Measurements from ENCODE around the gene ZNF684.
"Not testable (repeated sequence)": the region's sequence is repeated elsewhere in the genome, so short reads cannot be mapped to it uniquely, and the experiment has no call there.

The ZNF684 gene

DNA sequence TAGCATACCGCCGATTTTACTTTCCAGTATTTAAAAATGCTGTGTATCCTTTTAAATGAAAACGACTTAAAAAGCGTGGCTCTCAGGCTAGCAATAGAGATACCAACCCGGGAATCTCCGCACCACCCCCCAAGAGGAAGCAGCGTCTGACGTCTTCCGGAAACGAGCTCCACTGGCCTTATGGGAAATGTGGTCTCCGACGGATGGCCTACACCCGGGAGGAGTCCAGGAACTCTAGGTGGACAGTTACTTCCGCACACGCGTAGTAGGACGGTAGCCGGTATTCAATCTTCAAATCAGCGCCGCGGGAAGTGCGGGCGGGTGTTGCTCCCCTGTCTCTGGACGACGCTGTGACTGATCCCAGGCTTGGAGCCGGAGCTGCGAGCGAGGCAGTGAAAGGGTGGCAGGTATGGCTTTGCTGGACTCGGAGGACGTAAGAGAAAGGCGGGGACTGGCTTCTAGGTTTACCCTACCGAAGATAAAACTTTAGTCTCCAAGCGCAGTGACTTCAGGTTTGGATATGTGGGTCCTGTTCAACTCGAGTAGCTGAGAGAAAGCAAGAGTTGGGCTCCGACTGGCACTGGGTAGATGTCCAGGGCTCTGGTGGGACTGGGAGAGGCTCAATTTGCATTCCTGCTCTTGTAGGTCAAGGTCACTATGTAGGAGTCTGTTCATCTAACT lies at the start of gene ZNF684:
ZNF684 (plus strand) TSS at position 257 of the 681 bp plus-strand sequence. CDS start 1,530 bp downstream, outside the sequence.
- peak; percentile 97 for DNase-seq (ENCODE audit: low spot score)

DNA sequence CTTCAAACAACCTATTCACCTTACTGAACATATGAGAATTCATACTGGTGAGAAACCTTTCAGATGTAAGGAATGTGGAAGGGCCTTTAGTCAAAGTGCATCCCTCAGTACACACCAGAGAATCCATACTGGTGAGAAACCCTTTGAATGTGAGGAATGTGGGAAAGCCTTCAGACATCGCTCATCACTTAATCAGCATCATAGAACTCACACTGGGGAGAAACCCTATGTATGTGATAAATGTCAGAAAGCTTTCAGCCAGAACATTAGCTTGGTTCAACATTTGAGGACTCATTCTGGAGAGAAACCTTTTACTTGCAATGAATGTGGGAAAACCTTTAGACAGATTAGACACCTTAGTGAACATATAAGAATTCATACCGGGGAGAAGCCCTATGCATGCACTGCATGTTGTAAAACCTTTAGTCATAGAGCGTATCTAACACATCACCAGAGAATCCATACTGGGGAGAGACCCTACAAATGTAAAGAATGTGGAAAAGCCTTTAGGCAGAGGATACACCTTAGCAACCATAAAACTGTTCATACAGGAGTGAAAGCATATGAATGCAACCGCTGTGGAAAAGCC lies 36.0 kb upstream of the ZNF684 start:
- no peak for DNase-seq (ENCODE audit: low spot score)

DNA sequence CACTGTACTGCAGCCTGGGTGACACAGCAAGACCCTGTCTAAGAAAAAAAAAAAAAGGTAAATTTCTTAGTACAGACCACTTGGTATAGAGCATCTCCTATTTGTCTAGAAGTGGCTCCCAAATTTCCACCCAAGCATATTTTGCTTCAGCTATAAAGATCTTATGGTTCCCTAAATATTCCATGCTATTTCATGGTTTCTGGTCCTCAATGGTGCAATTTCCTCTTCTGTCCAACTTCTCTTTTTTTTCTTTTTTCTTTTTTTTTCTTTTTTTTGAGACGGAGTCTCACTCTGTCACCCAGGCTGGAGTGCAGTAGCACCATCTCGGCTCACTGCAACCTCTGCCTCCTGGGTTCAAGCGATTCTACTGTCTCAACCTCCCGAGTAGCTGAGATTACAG lies 28.8 kb upstream of the ZNF684 start:
- not testable (repeated sequence) for DNase-seq (ENCODE audit: low spot score)

DNA sequence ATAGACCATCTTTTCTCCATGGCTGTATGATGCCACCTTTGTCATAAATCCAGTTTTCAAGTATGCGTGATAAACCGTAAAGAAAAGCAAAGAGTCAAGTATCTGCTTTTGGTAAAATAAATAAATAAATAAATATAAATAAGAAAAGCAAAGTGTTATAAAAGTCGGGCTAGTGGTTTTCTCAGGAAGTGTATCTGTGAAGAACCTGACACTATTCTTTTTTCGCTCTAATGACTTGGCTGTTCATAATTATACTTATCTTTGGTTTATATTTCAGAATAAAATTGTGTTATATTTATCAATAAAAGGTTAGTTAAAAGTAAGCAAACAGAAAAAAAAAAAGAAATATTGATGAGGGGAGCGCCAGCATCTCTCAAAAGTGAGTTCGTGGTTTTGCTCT lies 23.5 kb upstream of the ZNF684 start:
- no peak for DNase-seq (ENCODE audit: low spot score)

DNA sequence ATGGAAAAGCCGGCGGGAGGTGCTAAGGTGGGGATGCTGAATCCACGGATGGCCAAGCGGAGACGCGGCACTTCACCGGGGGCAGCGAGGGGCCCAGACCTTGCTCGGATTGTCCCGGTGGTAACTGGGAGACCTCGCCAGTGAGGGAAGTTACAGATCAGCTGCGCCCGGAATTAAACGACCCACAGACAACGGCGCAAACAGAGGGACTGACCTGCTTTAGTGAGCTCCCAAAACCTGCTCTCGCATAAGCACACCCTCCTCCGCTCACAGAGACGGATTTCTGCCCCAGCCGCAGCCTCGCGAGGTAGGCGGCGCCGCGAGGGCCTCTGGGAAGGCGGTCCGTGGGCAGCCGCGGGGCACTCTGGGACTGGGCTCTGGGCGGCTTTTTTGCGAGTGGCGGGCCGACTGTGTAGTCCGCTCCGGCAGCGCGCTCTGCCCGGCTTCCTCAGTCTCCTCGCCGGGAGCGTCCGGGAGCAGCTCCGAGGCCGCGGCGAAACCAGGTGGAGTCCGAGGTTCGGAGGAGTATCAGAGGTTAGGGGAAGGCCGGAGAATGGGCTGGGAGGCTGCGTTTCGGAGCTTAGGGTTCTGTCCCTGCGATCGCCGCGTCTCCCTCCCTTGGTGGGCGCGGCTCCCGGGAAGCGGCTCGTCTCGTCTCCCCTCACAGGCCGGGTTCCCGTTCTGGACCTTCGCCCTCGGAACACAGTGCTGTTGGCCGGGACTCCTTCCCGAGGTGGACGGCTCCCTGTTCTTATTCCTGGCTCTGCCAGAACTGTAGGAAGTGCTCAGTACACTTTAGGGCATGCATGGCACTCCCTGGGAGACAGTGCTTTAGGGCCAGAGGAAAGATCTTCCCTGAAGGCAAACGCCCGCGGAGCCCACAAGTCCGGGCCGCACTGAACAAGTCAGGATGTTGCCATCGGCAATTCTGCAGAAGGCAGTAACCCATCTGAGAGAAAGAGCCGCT lies 22.8 kb upstream of the ZNF684 start, which contains the start of gene EXO5:
EXO5 (plus strand) TSS at position 393 of the 967 bp plus-strand sequence. CDS start 5,778 bp downstream, outside the sequence.
- peak; percentile 94 for DNase-seq (ENCODE audit: low spot score)

DNA sequence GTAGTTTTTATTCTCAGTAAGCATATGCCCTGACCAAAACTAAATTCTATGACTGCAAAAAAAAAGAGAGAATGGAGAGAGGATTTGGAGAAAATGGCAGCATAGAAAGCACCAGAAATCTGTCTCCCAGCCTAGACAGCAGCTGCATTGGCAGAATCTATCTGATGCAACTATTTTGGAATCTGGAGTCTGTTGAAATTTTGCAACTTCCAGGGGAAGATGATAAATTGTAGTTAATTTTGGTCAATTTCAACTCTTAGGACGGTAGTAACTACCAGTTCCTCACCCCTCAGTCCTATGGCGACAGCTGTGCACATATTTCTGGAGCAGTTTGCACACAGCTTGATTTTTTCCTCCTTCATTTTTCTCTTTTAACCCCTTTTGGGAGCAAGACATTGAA lies 11.9 kb upstream of the ZNF684 start:
- DNase-seq (ENCODE audit: low spot score): no peak

DNA sequence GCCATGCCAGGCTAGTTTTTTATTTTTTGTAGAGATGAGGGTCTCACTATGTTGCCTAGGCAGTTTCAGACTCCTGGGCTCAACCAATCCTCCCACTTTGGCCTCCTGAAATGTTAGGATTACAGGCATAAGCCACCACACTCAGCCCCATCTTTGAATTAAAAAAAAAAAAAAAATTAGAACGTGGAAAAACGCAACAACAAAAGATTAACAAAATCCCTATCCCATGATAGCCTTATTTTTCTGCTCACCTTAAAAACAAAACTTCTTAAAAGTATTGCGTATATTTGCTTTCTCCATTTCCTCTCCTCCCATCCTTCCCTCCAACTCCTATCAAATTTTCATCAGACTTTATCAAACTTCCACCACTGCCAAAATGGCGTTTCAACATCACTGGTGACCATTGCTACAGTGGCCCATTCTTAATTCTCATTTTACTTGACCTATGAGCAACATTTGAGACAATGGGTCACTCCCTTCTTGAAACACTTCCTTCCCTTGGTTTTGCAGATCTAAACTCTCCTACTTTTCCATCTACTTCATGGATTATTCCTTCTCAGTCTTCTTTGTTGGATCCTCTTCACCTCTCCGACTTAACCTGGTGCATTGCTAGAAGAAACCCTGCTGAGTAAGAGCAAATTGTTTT lies 579 bp upstream of the ZNF684 start:
- DNase-seq (ENCODE audit: low spot score): peak; percentile 35

DNA sequence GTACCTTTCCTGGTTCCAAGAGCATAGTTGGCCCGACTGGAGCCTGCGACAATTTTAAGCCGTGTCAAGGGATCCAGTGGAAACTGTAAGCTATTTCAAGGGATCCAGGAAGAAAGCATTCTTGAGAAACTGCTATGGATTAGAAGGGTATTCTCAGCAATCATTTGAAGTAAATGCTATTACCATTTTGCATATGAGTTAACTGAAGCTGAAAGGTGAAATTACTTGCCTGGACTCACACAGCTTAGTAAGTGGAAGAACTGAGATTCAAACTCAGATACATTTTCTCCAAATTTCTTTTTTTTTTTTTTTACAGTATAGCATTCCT lies 589 bp downstream of the ZNF684 start:
- no peak for DNase-seq (ENCODE audit: low spot score)

DNA sequence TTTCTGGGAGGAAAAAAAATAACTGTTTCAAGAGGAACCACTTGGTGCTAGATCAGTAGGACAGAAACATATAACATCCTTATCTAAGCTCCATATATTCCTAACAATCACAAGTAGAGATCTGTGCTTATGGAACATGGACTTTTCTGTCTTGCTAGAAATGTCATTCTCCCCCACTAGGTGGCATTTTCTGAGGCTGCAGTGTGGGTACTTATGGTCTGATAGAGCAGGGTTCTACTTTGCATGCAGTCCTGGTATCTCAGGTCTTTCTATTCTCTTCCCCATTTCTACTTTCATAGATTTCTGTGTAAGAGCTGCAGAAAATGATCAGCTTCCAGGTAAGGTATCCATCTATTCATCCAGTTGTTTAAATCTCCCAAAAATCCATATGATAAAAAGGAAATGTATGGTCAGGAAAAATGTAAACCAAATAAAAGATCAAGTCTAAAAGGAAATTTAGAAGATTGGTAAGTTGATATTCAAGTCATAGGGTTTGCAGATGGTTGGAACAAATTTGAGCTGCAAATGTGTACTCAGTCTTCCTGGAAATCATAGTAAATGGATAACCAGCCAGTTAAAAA lies 1.5 kb downstream of the ZNF684 start:
- peak; percentile 60 for DNase-seq (ENCODE audit: low spot score)

DNA sequence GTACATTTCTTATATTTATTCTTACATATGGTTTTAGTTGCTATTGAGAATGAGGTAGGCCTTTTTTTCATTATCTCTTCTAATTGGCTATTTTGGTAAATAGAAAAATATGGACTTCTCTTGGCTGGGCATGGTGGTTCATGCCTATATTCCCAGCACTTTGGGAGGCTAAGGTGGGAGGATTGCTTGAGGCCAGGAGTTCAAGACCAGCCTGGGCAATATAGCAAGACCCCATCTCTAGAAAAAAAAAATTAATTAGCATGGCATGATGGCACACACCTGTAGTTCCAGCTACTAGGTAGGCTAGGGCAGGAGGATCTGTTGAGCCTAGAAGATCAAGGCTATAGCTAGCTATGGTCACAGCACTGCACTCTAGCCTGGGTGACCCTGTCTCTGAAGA lies 3.2 kb downstream of the ZNF684 start:
- DNase-seq (ENCODE audit: low spot score): no peak

DNA sequence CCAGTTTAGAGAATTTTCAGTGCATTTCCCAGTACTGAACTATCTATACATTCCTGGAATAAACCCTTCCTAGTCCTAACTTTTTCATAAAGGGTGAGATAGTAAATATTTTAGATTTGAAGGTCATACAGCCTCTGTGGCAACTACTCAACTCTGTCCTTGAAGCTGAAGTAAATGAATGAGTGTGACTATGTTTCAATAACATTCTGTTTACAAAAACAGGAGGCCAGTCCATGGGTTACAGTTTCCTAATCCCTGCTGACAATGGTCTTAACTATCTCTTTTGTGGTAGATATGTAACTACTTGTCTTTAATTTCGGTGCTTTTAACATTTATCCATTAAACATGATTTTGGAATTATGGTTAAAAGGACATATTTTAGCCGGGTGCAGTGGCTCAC lies 4.3 kb downstream of the ZNF684 start:
- DNase-seq (ENCODE audit: low spot score): no peak

DNA sequence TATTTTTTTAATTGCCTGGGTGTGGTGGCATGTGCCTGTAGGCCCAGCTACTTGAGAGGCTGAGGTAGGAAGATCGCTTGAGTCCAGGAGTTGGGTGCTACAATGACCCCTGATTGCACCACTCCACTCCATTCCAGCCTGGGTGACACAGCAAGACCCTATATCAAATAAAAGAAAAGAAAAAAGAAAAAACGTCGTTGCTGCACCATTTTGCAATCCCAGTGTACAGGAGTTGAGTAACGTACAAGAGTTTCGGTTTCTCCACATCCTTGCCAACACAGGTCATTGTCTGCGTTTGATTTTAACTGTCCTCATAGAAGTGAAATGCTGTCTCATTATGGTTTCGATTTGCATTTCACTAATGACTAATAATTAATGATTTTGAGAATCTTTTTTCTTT lies 7.9 kb downstream of the ZNF684 start:
- no peak for DNase-seq (ENCODE audit: low spot score)

DNA sequence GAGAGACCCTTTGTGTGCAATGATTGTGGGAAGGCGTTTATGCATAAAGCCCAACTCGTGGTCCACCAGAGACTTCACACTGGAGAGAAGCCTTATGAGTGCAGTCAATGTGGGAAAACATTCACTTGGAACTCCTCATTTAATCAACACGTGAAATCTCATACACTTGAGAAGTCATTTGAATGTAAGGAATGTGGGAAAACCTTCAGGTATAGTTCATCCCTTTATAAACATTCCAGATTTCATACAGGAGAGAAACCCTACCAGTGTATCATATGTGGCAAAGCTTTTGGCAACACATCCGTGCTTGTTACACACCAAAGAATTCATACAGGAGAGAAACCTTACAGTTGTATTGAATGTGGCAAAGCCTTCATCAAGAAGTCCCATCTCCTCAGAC lies 15.5 kb downstream of the ZNF684 start:
- DNase-seq (ENCODE audit: low spot score): no peak

DNA sequence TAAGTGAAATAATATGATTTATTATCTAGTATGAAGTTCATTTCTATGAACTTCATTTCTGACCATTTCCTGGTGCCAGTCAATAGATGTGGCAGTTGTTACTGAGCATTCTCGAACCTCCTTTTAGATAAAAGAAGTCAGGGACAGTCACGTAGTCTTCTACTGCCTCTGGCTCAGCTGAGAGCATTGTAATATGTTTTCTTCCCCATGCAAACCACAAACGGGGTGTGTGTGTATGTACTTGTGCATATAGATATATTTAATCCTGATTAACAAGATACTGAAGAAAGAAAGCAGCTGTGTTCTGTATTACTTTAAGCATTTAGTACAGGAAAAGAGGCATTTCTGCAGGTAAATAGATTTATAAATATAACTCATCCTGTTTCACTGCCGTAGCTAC lies 21.6 kb downstream of the ZNF684 start:
- DNase-seq (ENCODE audit: low spot score): no peak

DNA sequence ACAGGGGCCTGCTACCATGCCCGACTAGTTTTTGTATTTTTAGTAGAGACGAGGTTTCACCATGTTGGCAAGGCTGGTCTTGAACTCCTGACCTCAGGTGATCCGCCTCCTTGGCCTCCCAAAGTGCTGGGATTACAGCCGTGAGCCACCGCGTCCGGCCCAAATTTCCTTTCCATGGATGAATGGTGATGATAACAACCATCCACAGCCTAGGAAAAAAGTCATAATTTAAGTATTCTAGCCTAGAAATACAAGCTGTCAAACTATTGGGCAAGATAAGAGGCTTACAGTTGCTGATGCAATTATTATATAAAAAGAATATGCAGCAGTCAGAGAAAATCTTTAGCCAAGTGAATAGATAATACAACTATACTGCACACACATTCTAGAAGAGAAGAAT lies 23.4 kb downstream of the ZNF684 start:
- DNase-seq (ENCODE audit: low spot score): not testable (repeated sequence)

DNA sequence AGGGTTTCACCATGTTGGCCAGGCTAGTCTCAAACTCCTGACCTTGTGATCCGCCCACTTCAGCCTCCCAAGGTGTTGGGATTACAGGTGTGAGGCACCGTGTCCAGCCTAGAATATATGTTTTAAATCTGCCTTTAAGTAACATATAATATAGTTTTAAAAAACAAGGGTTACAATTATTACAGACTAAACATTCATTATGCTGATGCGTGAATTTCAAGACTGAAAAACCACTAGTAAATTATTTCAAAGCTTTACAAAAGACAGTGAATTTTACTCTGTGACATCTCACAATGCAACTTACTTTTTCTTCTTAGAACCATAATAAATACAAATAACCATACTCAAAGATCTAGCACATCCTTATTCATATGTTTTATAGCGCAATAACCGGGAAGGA lies 24.7 kb downstream of the ZNF684 start:
- DNase-seq (ENCODE audit: low spot score): no peak

DNA sequence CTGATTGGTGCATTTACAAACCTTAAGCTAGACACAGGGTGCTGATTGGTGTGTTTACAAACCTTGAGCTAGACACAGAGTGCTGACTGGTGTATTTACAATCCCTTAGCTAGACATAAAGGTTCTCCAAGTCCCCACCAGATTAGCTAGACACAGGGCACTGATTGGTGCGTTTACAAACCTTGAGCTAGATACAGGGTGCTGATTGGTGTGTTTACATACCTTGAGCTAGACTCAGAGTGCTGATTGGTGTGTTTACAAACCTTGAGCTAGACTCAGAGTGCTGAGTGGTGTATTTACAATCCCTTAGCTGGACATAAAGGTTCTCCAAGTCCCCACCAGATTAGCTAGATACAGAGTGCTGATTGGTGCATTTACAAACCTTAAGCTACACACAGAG lies 26.8 kb downstream of the ZNF684 start:
- not testable (repeated sequence) for DNase-seq (ENCODE audit: low spot score)

DNA sequence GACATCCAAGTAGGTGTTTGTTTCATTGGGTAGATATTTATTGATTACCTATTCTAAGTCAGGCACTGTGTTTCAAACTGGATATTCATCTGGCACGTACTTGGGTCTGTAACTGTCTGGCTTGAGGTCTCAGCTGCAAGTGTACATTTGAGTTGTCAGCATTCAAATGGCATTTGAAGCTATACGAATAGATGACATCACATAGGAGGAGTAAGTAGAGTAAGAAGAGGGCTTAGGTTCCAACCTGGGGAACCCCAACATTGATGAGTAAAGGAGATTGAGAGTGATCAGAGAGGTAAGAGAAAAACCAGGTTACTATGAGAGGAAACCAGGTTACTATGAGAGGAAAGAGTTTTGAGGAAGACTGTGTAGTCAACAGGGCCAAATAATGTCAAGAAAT lies 30.7 kb downstream of the ZNF684 start:
- no peak for DNase-seq (ENCODE audit: low spot score)

DNA sequence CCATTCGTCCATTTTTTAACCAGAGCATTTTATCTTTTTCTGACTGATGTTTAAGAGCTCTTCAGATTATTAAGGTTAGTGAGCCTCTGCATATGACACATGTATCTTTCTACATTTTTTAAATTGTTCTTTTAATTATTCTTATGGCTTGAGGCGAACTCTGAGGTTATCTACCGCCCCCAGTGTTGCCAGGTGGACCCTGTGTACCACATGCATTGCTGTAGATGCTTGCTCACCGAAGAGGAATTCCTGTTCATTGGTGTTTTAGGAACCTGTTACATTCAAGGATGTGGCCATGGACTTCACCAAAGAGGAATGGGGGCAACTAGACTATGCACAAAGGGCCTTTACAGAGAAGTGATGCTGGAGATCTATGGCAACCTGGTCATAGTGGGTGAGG lies 31.8 kb downstream of the ZNF684 start:
- no peak for DNase-seq (ENCODE audit: low spot score)

DNA sequence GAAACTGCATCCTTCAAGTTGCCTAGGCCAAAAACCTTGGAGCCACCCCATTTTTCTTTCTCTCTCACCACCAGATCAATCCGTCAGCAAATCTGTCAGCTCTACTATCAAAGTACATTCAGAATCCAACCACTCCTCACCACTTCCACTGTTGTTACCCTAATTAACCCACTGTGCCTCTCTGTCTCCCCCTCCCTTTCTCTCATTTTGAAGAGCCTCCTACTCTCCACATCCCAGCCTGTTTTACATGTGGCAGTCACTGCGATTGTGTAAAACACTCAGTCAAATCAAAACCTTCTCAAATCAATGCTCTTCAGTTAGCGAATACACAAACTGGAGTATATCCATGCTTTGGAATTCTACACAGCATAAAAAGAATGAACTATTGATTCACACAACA lies 33.1 kb downstream of the ZNF684 start:
- DNase-seq (ENCODE audit: low spot score): no peak

DNA sequence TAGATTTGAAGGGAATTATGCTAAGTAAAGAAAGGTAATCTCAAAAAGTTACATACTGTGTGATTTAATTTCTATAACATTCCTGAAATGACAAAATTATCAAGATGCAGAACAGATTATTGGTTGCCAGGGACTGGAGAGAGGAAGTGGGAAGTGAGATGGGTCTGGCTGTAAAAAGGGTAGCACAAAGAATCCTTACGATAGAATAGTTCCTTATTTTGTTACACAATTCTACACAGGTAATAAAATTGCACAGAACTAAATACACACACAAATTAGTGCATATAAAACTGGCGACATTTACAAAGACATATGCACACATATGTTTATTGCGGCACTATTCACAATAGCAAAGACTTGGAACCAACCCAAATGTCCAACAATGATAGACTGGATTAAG lies 33.5 kb downstream of the ZNF684 start:
- DNase-seq (ENCODE audit: low spot score): no peak

DNA sequence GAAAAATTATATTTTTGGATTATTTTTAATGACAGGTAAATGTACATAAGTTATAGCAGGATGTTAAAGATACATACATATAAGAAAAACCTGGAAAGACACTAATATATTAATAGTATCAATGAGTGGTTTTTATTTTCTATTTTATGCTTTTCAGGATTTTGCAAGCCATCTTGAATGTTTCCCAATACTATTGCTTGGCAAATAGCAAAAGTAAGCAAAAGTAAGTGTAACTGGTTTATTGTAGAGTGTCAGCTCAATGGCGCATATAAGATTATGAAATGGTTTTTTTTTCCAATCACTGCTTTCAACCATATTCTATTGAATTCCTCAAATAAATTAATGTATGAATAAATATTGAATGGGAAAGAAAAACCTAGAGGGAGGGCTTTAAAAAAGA lies 36.4 kb downstream of the ZNF684 start:
- no peak for DNase-seq (ENCODE audit: low spot score)

Measured in AG20443 (cell line).